Measurements from ENCODE around the gene NPSR1.
"Not testable (repeated sequence)": the region's sequence is repeated elsewhere in the genome, so short reads cannot be mapped to it uniquely, and the experiment has no call there.

The NPSR1 gene

GRCh38 chr7:34846976-34847375, 189.0 kb downstream of the NPSR1 start:
- in situ Hi-C loops (cut with HindIII; ENCODE audit: low pct_ligation_motif_present, low pct_unique_long_range_greater_than_20kb, low sequenced_read_pairs) = no loop called here
- no peak for DNase-seq

GRCh38 chr7:34848670-34849069, 190.7 kb downstream of the NPSR1 start:
- in situ Hi-C loops (cut with HindIII; ENCODE audit: low pct_ligation_motif_present, low pct_unique_long_range_greater_than_20kb, low sequenced_read_pairs) = no loop called here
- no peak for DNase-seq

- DNase-seq = peak; percentile 27
- in situ Hi-C loops (cut with HindIII; ENCODE audit: low pct_ligation_motif_present, low pct_unique_long_range_greater_than_20kb, low sequenced_read_pairs) = no loop called here
Observed at GRCh38 chr7:34849163-34849960, 191.3 kb downstream of the NPSR1 start.

- DNase-seq = no peak
- in situ Hi-C loops (cut with HindIII; ENCODE audit: low pct_ligation_motif_present, low pct_unique_long_range_greater_than_20kb, low sequenced_read_pairs) = no loop called here
Observed at GRCh38 chr7:34849986-34850385, 192.0 kb downstream of the NPSR1 start.

GRCh38 chr7:34850681-34851080, 192.7 kb downstream of the NPSR1 start:
- no peak for DNase-seq
- in situ Hi-C loops (cut with HindIII; ENCODE audit: low pct_ligation_motif_present, low pct_unique_long_range_greater_than_20kb, low sequenced_read_pairs) = no loop called here

GRCh38 chr7:34851431-34851830, 193.4 kb downstream of the NPSR1 start:
- DNase-seq = no peak
- in situ Hi-C loops (cut with HindIII; ENCODE audit: low pct_ligation_motif_present, low pct_unique_long_range_greater_than_20kb, low sequenced_read_pairs) = no loop called here

GRCh38 chr7:34858444-34858843, 200.4 kb downstream of the NPSR1 start:
- in situ Hi-C loops (cut with HindIII; ENCODE audit: low pct_ligation_motif_present, low pct_unique_long_range_greater_than_20kb, low sequenced_read_pairs); DNase-seq: not testable (repeated sequence)

GRCh38 chr7:34859281-34859680, 201.3 kb downstream of the NPSR1 start:
- in situ Hi-C loops (cut with HindIII; ENCODE audit: low pct_ligation_motif_present, low pct_unique_long_range_greater_than_20kb, low sequenced_read_pairs); DNase-seq: not testable (repeated sequence)

GRCh38 chr7:34866222-34866621, 208.2 kb downstream of the NPSR1 start:
- in situ Hi-C loops (cut with HindIII; ENCODE audit: low pct_ligation_motif_present, low pct_unique_long_range_greater_than_20kb, low sequenced_read_pairs); DNase-seq: not testable (repeated sequence)

- DNase-seq; in situ Hi-C loops (cut with HindIII; ENCODE audit: low pct_ligation_motif_present, low pct_unique_long_range_greater_than_20kb, low sequenced_read_pairs): not testable (repeated sequence)
Observed at GRCh38 chr7:34867341-34867740, 209.3 kb downstream of the NPSR1 start.

- in situ Hi-C loops (cut with HindIII; ENCODE audit: low pct_ligation_motif_present, low pct_unique_long_range_greater_than_20kb, low sequenced_read_pairs); DNase-seq: not testable (repeated sequence)
Observed at GRCh38 chr7:34868602-34869001, 210.6 kb downstream of the NPSR1 start.

- in situ Hi-C loops (cut with HindIII; ENCODE audit: low pct_ligation_motif_present, low pct_unique_long_range_greater_than_20kb, low sequenced_read_pairs) = no loop called here
Observed at GRCh38 chr7:34869057-34869456, 211.0 kb downstream of the NPSR1 start.

GRCh38 chr7:34870041-34870440, 212.0 kb downstream of the NPSR1 start:
- in situ Hi-C loops (cut with HindIII; ENCODE audit: low pct_ligation_motif_present, low pct_unique_long_range_greater_than_20kb, low sequenced_read_pairs); DNase-seq: not testable (repeated sequence)

More at GRCh38 chr7:34869057-34869456, 211.0 kb downstream of the NPSR1 start:
- DNase-seq = no peak

GRCh38 chr7:34874329-34874728, 216.3 kb downstream of the NPSR1 start:
- DNase-seq; in situ Hi-C loops (cut with HindIII; ENCODE audit: low pct_ligation_motif_present, low pct_unique_long_range_greater_than_20kb, low sequenced_read_pairs): not testable (repeated sequence)

- DNase-seq = no peak
- in situ Hi-C loops (cut with HindIII; ENCODE audit: low pct_ligation_motif_present, low pct_unique_long_range_greater_than_20kb, low sequenced_read_pairs) = no loop called here
Observed at GRCh38 chr7:34875481-34875880, 217.5 kb downstream of the NPSR1 start.

- in situ Hi-C loops (cut with HindIII; ENCODE audit: low pct_ligation_motif_present, low pct_unique_long_range_greater_than_20kb, low sequenced_read_pairs); DNase-seq: not testable (repeated sequence)
Observed at GRCh38 chr7:34878944-34879735, 221.1 kb downstream of the NPSR1 start.

- DNase-seq = no peak
- in situ Hi-C loops (cut with HindIII; ENCODE audit: low pct_ligation_motif_present, low pct_unique_long_range_greater_than_20kb, low sequenced_read_pairs) = no loop called here
Observed at GRCh38 chr7:34879871-34880270, 221.9 kb downstream of the NPSR1 start.

- DNase-seq; in situ Hi-C loops (cut with HindIII; ENCODE audit: low pct_ligation_motif_present, low pct_unique_long_range_greater_than_20kb, low sequenced_read_pairs): not testable (repeated sequence)
Observed at GRCh38 chr7:34883855-34884254, 225.8 kb downstream of the NPSR1 start.

- in situ Hi-C loops (cut with HindIII; ENCODE audit: low pct_ligation_motif_present, low pct_unique_long_range_greater_than_20kb, low sequenced_read_pairs) = no loop called here
- DNase-seq = no peak
Observed at GRCh38 chr7:34886856-34887255, 228.8 kb downstream of the NPSR1 start.

All from ACHN (cell line).